K562 (cell line): ENCODE data around the gene BAZ2A. TPM values are rescaled to one million over a fixed set of nuclear protein-coding genes. Genes with fewer than 3 reads are reported as not detected.
A peak's percentile ranks its signal among the peaks of the same experiment; 100 is the strongest.

Experiments used
- CBX2 ChIP-seq: fragments of 200-600 bp; sonication (generic); IDR thresholded peaks from one replicate; pipeline ENCODE4 v1.6.1; 2012; ENCODE audit warnings: mild to moderate bottlenecking, low read length, inconsistent platforms; ENCODE audit not compliant: insufficient read depth, poor library complexity, severe bottlenecking
- CBX3 ChIP-seq, 2 experiments: IDR thresholded peaks; 1 replicate in 1 of 2; 2 replicates in 1 of 2; pipeline ENCODE4 v1.6.1; 2012; ENCODE audit warnings: inconsistent platforms in 2 of 2, low read length in 2 of 2, borderline replicate concordance in 1 of 2, control low read depth in 1 of 2
- DMBX1 ChIP-seq: fragments of 250-450 bp; sonication (Bioruptor Pico); IDR thresholded peaks from 2 replicates; pipeline ENCODE4 v1.8.0; 2022; ENCODE audit warnings: inconsistent platforms, mild to moderate bottlenecking, moderate library complexity, borderline replicate concordance
- FUS ChIP-seq: fragments of 200-400 bp; formaldehyde crosslinking; optimal IDR thresholded peaks from 2 replicates; pipeline ENCODE3; 2017; ENCODE audit warnings: low read depth, low read length
- KDM1A ChIP-seq, 2 experiments: fragments of 450-650 bp; IDR thresholded peaks; 2 replicates each; pipeline ENCODE4 v1.6.1; 2016; ENCODE audit warnings: mild to moderate bottlenecking in 2 of 2
- KLF13 ChIP-seq: fragments of 450-650 bp; IDR thresholded peaks from 2 replicates; pipeline ENCODE4 v1.6.1; 2016; ENCODE audit warnings: missing genetic modification characterization, low read depth, mild to moderate bottlenecking, missing compliant biosample characterization, moderate library complexity, borderline replicate concordance
- MEIS2 ChIP-seq: fragments of 450-650 bp; IDR thresholded peaks from 2 replicates; pipeline ENCODE4 v1.6.1; 2014; ENCODE audit warnings: mild to moderate bottlenecking; ENCODE audit not compliant: partially characterized antibody
- MXI1 ChIP-seq: IDR thresholded peaks from 2 replicates; pipeline ENCODE4 v1.6.1; 2011; ENCODE audit warnings: low read depth, mild to moderate bottlenecking, improper control_type of control experiment, low read length
- NFXL1 ChIP-seq: fragments of 450-650 bp; formaldehyde crosslinking; IDR thresholded peaks from 2 replicates; pipeline ENCODE4 v1.4.0; 2021; ENCODE audit warnings: mild to moderate bottlenecking
- OTX1 ChIP-seq: fragments of 450-650 bp; formaldehyde crosslinking; IDR thresholded peaks from 2 replicates; pipeline ENCODE4 v1.4.0; 2022; ENCODE audit warnings: mild to moderate bottlenecking
- PCBP2 ChIP-seq: fragments of 200-400 bp; formaldehyde crosslinking; IDR thresholded peaks from 2 replicates; pipeline ENCODE4 v1.6.1; 2018; ENCODE audit warnings: low read length, low read depth, mild to moderate bottlenecking, moderate library complexity; ENCODE audit not compliant: poor library complexity, severe bottlenecking
- POLR2A ChIP-seq: fragments of 450-650 bp; conservative IDR thresholded peaks from 2 replicates; pipeline ENCODE4 v1.6.1; 2016
- SIN3B ChIP-seq: fragments of 450-650 bp; IDR thresholded peaks from 2 replicates; pipeline ENCODE4 v1.6.1; 2017; ENCODE audit warnings: low read depth, mild to moderate bottlenecking, moderate library complexity
- YY1 ChIP-seq, 3 experiments: IDR thresholded peaks; 2 replicates each; pipeline ENCODE4 v1.6.1; 2011; ENCODE audit warnings: low read length in 2 of 3, mild to moderate bottlenecking in 2 of 3, moderate library complexity in 2 of 3, borderline replicate concordance in 1 of 3, control low read depth in 1 of 3, low read depth in 1 of 3; ENCODE audit not compliant: insufficient read depth in 3 of 3, insufficient replicate concordance in 2 of 3, control insufficient read depth in 1 of 3, insufficient read length in 1 of 3; ENCODE audit errors: extremely low read depth in 1 of 3
- ZC3H11A ChIP-seq: IDR thresholded peaks from 2 replicates; pipeline ENCODE4 v1.6.1; 2012; ENCODE audit warnings: low read depth, low read length, improper control_type of control experiment
- ZC3H8 ChIP-seq: fragments of 450-650 bp; IDR thresholded peaks from 2 replicates; pipeline ENCODE4 v1.6.1; 2017
- ZNF408 ChIP-seq: fragments of 250-450 bp; sonication (Bioruptor Pico); IDR thresholded peaks from 2 replicates; pipeline ENCODE4 v1.4.0; 2020; ENCODE audit warnings: low read depth, mild to moderate bottlenecking, moderate library complexity
- ZNF445 ChIP-seq: fragments of 250-450 bp; sonication (Bioruptor Pico); IDR thresholded peaks from 2 replicates; pipeline ENCODE4 v1.4.0; 2020; ENCODE audit warnings: low read depth, mild to moderate bottlenecking, moderate library complexity
- polyA plus RNA-seq, 8 experiments: library from polyadenylated mRNA; depleted of rRNA in 4 of 8; stranded (reverse) in 5 of 8; unstranded in 3 of 8; fragments of >200 nt; fragmentation: Nextera tagmentation in 2 of 8; fragmentation: Illumina TruSeq in 1 of 8; extraction: Ambion mirVana in 2 of 8; extraction: Trizol in 1 of 8; gene quantifications; 2 replicates each; pipeline versions ENCODE4 v1.2.1 to v1.2.3, GENCODE V29; 2011 to 2014; ENCODE audit warnings: inconsistent platforms in 1 of 8, missing spikeins in 1 of 8
- total RNA-seq, 7 experiments: library from RNA; depleted of rRNA in 6 of 7; stranded (reverse); fragments of >200 nt in 6 of 7; fragmentation: Illumina TruSeq in 2 of 7; extraction: Trizol in 2 of 7; gene quantifications; 2 replicates each; pipeline versions ENCODE4 v1.2.1 to v1.2.3, GENCODE V29; 2011 to 2021; ENCODE audit warnings: low replicate concordance in 1 of 7
- TF ChIP-seq, protein P1 (sequence below): fragments of 450-650 bp; formaldehyde crosslinking; IDR thresholded peaks from 2 replicates; pipeline ENCODE4 v1.4.0; 2020; ENCODE audit warnings: mild to moderate bottlenecking, mixed read lengths
- TF ChIP-seq, protein P2 (sequence below): IDR thresholded peaks from 3 replicates; pipeline ENCODE4 v1.6.1; 2011; ENCODE audit warnings: borderline replicate concordance, mild to moderate bottlenecking; ENCODE audit not compliant: insufficient read length, insufficient read depth
- TF ChIP-seq, protein P3 (sequence below): fragments of 450-650 bp; IDR thresholded peaks from 2 replicates; pipeline ENCODE4 v1.7.1; 2018; ENCODE audit warnings: mild to moderate bottlenecking, low read depth; ENCODE audit not compliant: partially characterized antibody

The BAZ2A gene
- total and polyA plus RNA-seq, 9 of the 15 experiments (the other 6 are each of a cell fraction or from before 2014, with no cell fraction given) = 4.5 to 86.4 (median 26.2) TPM

DNA sequence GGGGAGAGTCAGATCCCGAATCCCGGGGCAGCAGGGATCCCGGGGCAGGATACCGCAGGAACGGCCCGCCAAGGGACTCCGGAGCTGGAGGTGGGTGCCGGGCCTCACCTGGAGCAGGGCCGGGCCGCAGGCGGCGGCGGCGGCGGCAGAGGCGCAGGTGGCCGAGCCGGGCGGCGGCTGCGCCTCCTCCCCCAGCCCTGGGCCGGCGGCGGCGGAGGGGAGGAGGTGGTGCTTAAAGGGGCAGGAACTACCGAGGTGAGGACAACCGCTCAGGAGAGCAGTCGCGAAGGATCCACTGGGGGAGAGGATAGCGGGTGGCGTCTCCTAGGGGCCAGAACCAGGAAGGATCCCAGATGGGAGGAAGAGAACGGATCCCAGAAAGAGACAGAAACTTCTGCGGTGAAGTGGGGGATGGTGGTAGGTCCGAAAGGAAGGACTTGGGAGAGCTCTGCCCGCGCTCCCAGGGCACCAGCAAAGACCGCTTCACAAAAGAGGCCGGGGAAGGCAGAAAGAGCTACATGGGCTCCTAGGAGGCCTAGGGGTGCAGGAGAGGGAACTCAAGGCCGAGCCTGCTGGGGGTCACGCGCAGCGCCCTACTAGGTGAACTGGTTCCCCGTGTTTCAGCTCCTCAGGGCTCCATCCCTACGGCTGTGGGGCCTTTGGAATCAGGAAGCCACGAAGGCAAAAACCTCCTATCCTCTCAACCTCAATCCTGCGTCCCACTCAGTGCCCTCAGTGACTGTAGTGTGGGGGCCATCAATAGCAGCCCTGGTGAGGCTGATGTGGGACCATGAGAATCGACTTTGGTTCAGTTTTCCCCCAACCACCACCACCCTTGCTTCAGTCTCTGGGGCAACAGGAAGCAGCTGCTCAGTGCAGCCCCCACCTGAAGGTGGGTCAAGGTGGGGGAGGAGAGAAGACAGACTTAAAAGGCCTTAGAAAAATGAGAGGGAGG lies 5.0 kb upstream of the BAZ2A start (continued):
- no peak for TF ChIP-seq ZNF408 (CRISPR knock-in tag)
- no peak for TF ChIP-seq YY1 (IDR thresholded peaks at IDR 0.05; ENCODE audit: borderline replicate concordance in 1 of 3, control insufficient read depth in 1 of 3, extremely low read depth in 1 of 3, insufficient read depth in 3 of 3, insufficient read length in 1 of 3, insufficient replicate concordance in 2 of 3, low read depth in 1 of 3, low read length in 2 of 3)
- peak; percentile 46 for TF ChIP-seq MEIS2
- TF ChIP-seq KDM1A (IDR thresholded peaks at IDR 0.05) = no peak
- no peak for TF ChIP-seq KLF13 (tag)
- TF ChIP-seq ZC3H8 = no peak
- no peak for TF ChIP-seq DMBX1
- no peak for TF ChIP-seq MXI1
- TF ChIP-seq ZC3H11A = no peak
- no peak for TF ChIP-seq FUS
- no peak for TF ChIP-seq OTX1 (CRISPR knock-in tag)
- TF ChIP-seq, protein P1, sequence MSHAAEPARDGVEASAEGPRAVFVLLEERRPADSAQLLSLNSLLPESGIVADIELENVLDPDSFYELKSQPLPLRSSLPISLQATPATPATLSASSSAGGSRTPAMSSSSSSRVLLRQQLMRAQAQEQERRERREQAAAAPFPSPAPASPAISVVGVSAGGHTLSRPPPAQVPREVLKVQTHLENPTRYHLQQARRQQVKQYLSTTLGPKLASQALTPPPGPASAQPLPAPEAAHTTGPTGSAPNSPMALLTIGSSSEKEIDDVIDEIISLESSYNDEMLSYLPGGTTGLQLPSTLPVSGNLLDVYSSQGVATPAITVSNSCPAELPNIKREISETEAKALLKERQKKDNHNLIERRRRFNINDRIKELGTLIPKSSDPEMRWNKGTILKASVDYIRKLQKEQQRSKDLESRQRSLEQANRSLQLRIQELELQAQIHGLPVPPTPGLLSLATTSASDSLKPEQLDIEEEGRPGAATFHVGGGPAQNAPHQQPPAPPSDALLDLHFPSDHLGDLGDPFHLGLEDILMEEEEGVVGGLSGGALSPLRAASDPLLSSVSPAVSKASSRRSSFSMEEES (CRISPR knock-in tag) = no peak
- TF ChIP-seq, protein P2, sequence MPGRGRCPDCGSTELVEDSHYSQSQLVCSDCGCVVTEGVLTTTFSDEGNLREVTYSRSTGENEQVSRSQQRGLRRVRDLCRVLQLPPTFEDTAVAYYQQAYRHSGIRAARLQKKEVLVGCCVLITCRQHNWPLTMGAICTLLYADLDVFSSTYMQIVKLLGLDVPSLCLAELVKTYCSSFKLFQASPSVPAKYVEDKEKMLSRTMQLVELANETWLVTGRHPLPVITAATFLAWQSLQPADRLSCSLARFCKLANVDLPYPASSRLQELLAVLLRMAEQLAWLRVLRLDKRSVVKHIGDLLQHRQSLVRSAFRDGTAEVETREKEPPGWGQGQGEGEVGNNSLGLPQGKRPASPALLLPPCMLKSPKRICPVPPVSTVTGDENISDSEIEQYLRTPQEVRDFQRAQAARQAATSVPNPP = no peak
- TF ChIP-seq ZNF445 (CRISPR knock-in tag) = no peak
- TF ChIP-seq, protein P3, sequence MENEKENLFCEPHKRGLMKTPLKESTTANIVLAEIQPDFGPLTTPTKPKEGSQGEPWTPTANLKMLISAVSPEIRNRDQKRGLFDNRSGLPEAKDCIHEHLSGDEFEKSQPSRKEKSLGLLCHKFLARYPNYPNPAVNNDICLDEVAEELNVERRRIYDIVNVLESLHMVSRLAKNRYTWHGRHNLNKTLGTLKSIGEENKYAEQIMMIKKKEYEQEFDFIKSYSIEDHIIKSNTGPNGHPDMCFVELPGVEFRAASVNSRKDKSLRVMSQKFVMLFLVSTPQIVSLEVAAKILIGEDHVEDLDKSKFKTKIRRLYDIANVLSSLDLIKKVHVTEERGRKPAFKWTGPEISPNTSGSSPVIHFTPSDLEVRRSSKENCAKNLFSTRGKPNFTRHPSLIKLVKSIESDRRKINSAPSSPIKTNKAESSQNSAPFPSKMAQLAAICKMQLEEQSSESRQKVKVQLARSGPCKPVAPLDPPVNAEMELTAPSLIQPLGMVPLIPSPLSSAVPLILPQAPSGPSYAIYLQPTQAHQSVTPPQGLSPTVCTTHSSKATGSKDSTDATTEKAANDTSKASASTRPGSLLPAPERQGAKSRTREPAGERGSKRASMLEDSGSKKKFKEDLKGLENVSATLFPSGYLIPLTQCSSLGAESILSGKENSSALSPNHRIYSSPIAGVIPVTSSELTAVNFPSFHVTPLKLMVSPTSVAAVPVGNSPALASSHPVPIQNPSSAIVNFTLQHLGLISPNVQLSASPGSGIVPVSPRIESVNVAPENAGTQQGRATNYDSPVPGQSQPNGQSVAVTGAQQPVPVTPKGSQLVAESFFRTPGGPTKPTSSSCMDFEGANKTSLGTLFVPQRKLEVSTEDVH = no peak
- TF ChIP-seq PCBP2 = no peak
- no peak for TF ChIP-seq CBX2
- TF ChIP-seq NFXL1 = no peak
- TF ChIP-seq SIN3B = peak; percentile 35; the same call in 1 of the 2 replicates
- peak in 1 of 2 experiments; percentile 16; a peak in 1 of 3 replicates for TF ChIP-seq CBX3 (IDR thresholded peaks at IDR 0.05; ENCODE audit: borderline replicate concordance in 1 of 2, low read length in 2 of 2)
- TF ChIP-seq POLR2A = no peak; the same call in 1 of the 2 replicates
